Fibroblast of lung (primary cell): ENCODE results near the gene CD36.

Source experiments
- CTCF ChIP-seq, 2 donors: IDR thresholded peaks in 1 of 2; conservative IDR thresholded peaks in 1 of 2; 1 replicate in 1 of 2; 2 replicates in 1 of 2; pipeline ENCODE4 v1.5.1; 2011 to 2012; ENCODE audit warnings: low read length in 2 of 2, control low read depth in 1 of 2, inconsistent platforms in 1 of 2, low read depth in 1 of 2, mild to moderate bottlenecking in 1 of 2
- EZH2 ChIP-seq: IDR thresholded peaks from 2 replicates; pipeline ENCODE4 v1.5.1; 2012; ENCODE audit warnings: low read length, control low read depth, mild to moderate bottlenecking; ENCODE audit errors: missing control alignments

- TF ChIP-seq CTCF (conservative IDR thresholded peaks at IDR 0.05 in 1 of 2, IDR thresholded peaks at IDR 0.05 in 1 of 2; ENCODE audit: low read depth in 1 of 2, low read length in 2 of 2), result no peak
- TF ChIP-seq EZH2, result no peak
These were observed 68.9 kb downstream of the CD36 start for GRCh38 chr7:80707318-80707717.
